A673 (cell line): ENCODE results near the gene ANKRD55. TPM values are rescaled to one million over a fixed set of nuclear protein-coding genes. Genes with fewer than 3 reads are reported as not detected.

ENCODE experiments used
- Bru-seq: library from RNA; stranded (reverse); fragments of 400-500 nt; gene quantifications from one replicate; lab custom pipeline; 2021; lab: Mats Ljungman, UMichigan
- BruChase-seq, 2 experiments: library from RNA; stranded (reverse); fragments of 400-500 nt; gene quantifications; one replicate each; lab custom pipeline; 2021; lab: Mats Ljungman, UMichigan
- BruUV-seq: library from RNA; stranded (reverse); fragments of 400-500 nt; replicated peaks from 2 replicates; lab custom pipeline; 2021; lab: Mats Ljungman, UMichigan
- CTCF ChIA-PET: fragments of 300-600 bp; sonication (Branson Sonifier 250); formaldehyde crosslinking; loops from one replicate; lab custom pipeline; 2022; ENCODE audit warnings: antibody characterized with exemption; lab: Charles Lee
- POLR2A ChIA-PET: fragments of 300-600 bp; sonication (Branson Sonifier 250); formaldehyde crosslinking; loops from one replicate; lab custom pipeline; 2022; ENCODE audit warnings: antibody characterized with exemption; ENCODE audit not compliant: low non-redundant PET; lab: Charles Lee
- DNase-seq: peaks from one replicate; pipeline ENCODE4 v3.0.0-alpha.2; 2015; ENCODE audit warnings: low spot score
- H3K27ac ChIP-seq: fragments of 200-600 bp; sonication (generic); 2 replicates; pipeline ENCODE4 v1.5.1; 2016; ENCODE audit warnings: mixed run types, low read depth, mild to moderate bottlenecking, mixed read lengths, antibody characterized with exemption, low read length; ENCODE audit not compliant: poor library complexity, severe bottlenecking
- H3K27me3 ChIP-seq: fragments of 200-600 bp; sonication (generic); replicated peaks from 2 replicates; pipeline ENCODE4 v1.6.1; 2017; ENCODE audit warnings: mixed run types, low read depth, mild to moderate bottlenecking, mixed read lengths, antibody characterized with exemption, low read length; ENCODE audit not compliant: insufficient read depth, poor library complexity
- H3K36me3 ChIP-seq: fragments of 200-600 bp; sonication (generic); 2 replicates; pipeline ENCODE4 v1.6.1; 2016; ENCODE audit warnings: mixed run types, mild to moderate bottlenecking, mixed read lengths, antibody characterized with exemption, low read length; ENCODE audit not compliant: insufficient read depth, poor library complexity, severe bottlenecking
- H3K4me1 ChIP-seq: fragments of 200-600 bp; sonication (generic); 2 replicates; pipeline ENCODE4 v1.6.1; 2017; ENCODE audit warnings: mixed run types, mild to moderate bottlenecking, mixed read lengths, antibody characterized with exemption, low read length; ENCODE audit not compliant: insufficient read depth, poor library complexity, severe bottlenecking
- H3K4me3 ChIP-seq: fragments of 200-600 bp; sonication (generic); 2 replicates; pipeline ENCODE4 v1.5.1; 2016; ENCODE audit warnings: low read depth, mixed run types, mild to moderate bottlenecking, mixed read lengths, low read length; ENCODE audit not compliant: poor library complexity, severe bottlenecking
- H3K9me3 ChIP-seq: fragments of 200-600 bp; sonication (generic); 2 replicates; pipeline ENCODE4 v1.6.1; 2016; ENCODE audit warnings: mixed run types, low read depth, mild to moderate bottlenecking, mixed read lengths, antibody characterized with exemption, low read length; ENCODE audit not compliant: poor library complexity, severe bottlenecking
- CTCF ChIP-seq: fragments of 300-800, 200-600 bp; sonication (generic); conservative IDR thresholded peaks from 2 replicates; pipeline ENCODE4 v1.5.1; 2017; ENCODE audit warnings: low read depth, mild to moderate bottlenecking, antibody characterized with exemption, low read length, moderate library complexity, mixed read lengths
- EZH2 ChIP-seq: fragments of 200-600 bp; sonication (generic); IDR thresholded peaks from 2 replicates; pipeline ENCODE4 v1.6.1; 2017; ENCODE audit warnings: borderline replicate concordance, low read depth, mild to moderate bottlenecking, mixed read lengths, antibody characterized with exemption, low read length; ENCODE audit not compliant: poor library complexity, severe bottlenecking
- intact Hi-C: fragments of 100-400 bp; cut with micrococcal nuclease; formaldehyde crosslinking; loops from one replicate; pipeline ENCODE4 v1.10.0; 2022; ENCODE audit not compliant: unreplicated experiment
- long read RNA-seq: library from polyadenylated mRNA; stranded (forward); transcript quantifications from one replicate; pipeline ENCODE4 v2.0.0, GENCODE V29; 2022
- total RNA-seq: library from RNA; stranded (reverse); gene quantifications from 2 replicates; pipeline ENCODE4 v1.2.3, GENCODE V29; 2021

The ANKRD55 gene
- total RNA-seq (not detected in 2 replicates), Bru-seq, nascent RNA (not detected), BruChase-seq, experiment 1, labeled RNA remaining after a 2-hour chase (not detected), BruChase-seq, experiment 2, labeled RNA remaining after a 6-hour chase (not detected)
- long read RNA-seq = 0 reads

GRCh38 chr5:56233230-56233629 is at the start of gene ANKRD55:
Gene ANKRD55, minus strand, starts transcription at chr5:56233330. Its CDS starts 417 bp downstream, at chr5:56232913.
- Histone ChIP-seq H3K27me3 (peaks cover 10% of the 10 kb centered on the region), H3K4me3 (no peak within 1 kb of the TSS), H3K4me1 (no peaks in the 10 kb centered on the region), H3K36me3 (no peaks in the 10 kb centered on the region), H3K27ac (no peak within 1 kb of the TSS), H3K9me3 (no peaks in the 10 kb centered on the region)
- intact Hi-C loops = no loop called here
- TF ChIP-seq EZH2 = no peak
- TF ChIP-seq CTCF = no peak
- POLR2A ChIA-PET = no interaction called here
- no TSS peak for BruUV-seq
- no peak for DNase-seq
- CTCF ChIA-PET = no interaction called here

GRCh38 chr5:56282216-56282615 is 49.1 kb upstream of the ANKRD55 start:
- DNase-seq = no peak
- TF ChIP-seq CTCF (no peak), EZH2 (no peak)
- ChIA-PET POLR2A (no interaction called here), CTCF (no interaction called here)
- no TSS peak for BruUV-seq
- no peaks in the 10 kb centered on the region for H3K36me3 ChIP-seq
- intact Hi-C loops = no loop called here
- H3K27ac ChIP-seq = no peak overlapping the region
- H3K4me3 ChIP-seq = no peak overlapping the region
- H3K9me3 ChIP-seq = no peaks in the 10 kb centered on the region
- H3K4me1 ChIP-seq = peaks cover 6% of the 10 kb centered on the region
- no peaks in the 10 kb centered on the region for H3K27me3 ChIP-seq

- CTCF ChIA-PET = interaction anchor here (0.6 kb wide), 1 partner anchor 345 kb away, joined by 9 read pairs; no protein-coding TSS in a partner anchor
- POLR2A ChIA-PET = no interaction called here
- Histone ChIP-seq H3K4me3 (no peak overlapping the region), H3K36me3 (no peaks in the 10 kb centered on the region), H3K27ac (no peak overlapping the region), H3K4me1 (peaks cover 6% of the 10 kb centered on the region), H3K9me3 (no peaks in the 10 kb centered on the region), H3K27me3 (no peaks in the 10 kb centered on the region)
- BruUV-seq = no TSS peak
- intact Hi-C loops = no loop called here
- TF ChIP-seq EZH2 (no peak), CTCF (no peak)
- DNase-seq = no peak
Measured at GRCh38 chr5:56281489-56282165, 48.5 kb upstream of the ANKRD55 start.
